Ishikawa (cell line): ENCODE measurements around the gene IMPG1.
A peak's percentile ranks its signal among the peaks of the same experiment; 100 is the strongest.

Experiments
- CEBPB ChIP-seq: IDR thresholded peaks from 2 replicates; pipeline ENCODE4 v1.6.1; 2012
- CREB1 ChIP-seq: IDR thresholded peaks from 2 replicates; pipeline ENCODE4 v1.6.1; 2012; ENCODE audit warnings: low read depth
- EGR1 ChIP-seq: IDR thresholded peaks from 2 replicates; pipeline ENCODE4 v1.6.1; 2012
- EP300 ChIP-seq: IDR thresholded peaks from 2 replicates; pipeline ENCODE4 v1.6.1; 2012; ENCODE audit warnings: borderline replicate concordance
- FOXM1 ChIP-seq: IDR thresholded peaks from 2 replicates; pipeline ENCODE4 v1.6.1; 2012; ENCODE audit warnings: low read depth, borderline replicate concordance
- NFIC ChIP-seq: IDR thresholded peaks from 2 replicates; pipeline ENCODE4 v1.6.1; 2012
- RAD21 ChIP-seq: IDR thresholded peaks from 2 replicates; pipeline ENCODE4 v1.6.1; 2012; ENCODE audit warnings: low read depth
- TAF1 ChIP-seq: IDR thresholded peaks from 2 replicates; pipeline ENCODE4 v1.6.1; 2012; ENCODE audit warnings: low read depth, mild to moderate bottlenecking
- TCF12 ChIP-seq: IDR thresholded peaks from 2 replicates; pipeline ENCODE4 v1.6.1; 2012; ENCODE audit warnings: low read depth
- TEAD4 ChIP-seq: IDR thresholded peaks from 2 replicates; pipeline ENCODE4 v1.6.1; 2012
- YY1 ChIP-seq: IDR thresholded peaks from 2 replicates; pipeline ENCODE4 v1.6.1; 2012; ENCODE audit warnings: low read depth
- ZBTB7A ChIP-seq: IDR thresholded peaks from 2 replicates; pipeline ENCODE4 v1.6.1; 2012; ENCODE audit warnings: low read depth
- TF ChIP-seq, protein P1 (sequence below): IDR thresholded peaks from 2 replicates; pipeline ENCODE4 v1.6.1; 2012; ENCODE audit warnings: low read depth, mild to moderate bottlenecking
- TF ChIP-seq, protein P2 (sequence below): IDR thresholded peaks from 2 replicates; pipeline ENCODE4 v1.6.1; 2012
- TF ChIP-seq, protein P3 (sequence below): IDR thresholded peaks from 2 replicates; pipeline ENCODE4 v1.6.1; 2012

The IMPG1 gene

DNA sequence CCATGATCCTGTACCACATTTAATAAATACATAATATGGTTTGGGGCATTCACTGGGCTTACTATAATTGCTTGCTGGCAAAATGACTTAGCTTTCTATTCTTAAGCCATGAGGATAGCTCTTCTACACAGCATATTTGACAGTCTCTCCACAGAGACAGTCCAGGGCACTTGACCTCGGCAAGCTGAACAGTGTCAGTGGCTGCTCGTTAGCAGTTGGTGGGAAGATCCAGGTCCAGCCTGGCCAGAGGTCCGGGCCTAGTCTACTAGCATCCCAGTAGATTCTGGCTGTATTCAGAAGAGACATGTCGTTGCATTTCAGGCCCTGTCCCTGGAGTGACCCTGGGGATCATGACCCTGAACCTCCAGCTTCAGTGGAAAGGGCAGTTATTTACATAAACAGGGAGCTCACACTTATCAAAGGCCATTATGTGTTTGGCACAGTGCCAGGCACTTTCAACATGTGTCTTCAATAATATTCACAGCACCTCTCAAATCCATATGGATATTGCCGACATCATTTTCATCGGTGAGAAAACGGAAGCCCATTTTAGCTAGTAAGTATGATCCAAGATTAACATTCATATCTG, 139.0 kb downstream of the IMPG1 start:
- TF ChIP-seq NFIC: 0 out of 2 replicates have a peak, but pooled peaks have one; percentile 16
- TF ChIP-seq, protein P1, sequence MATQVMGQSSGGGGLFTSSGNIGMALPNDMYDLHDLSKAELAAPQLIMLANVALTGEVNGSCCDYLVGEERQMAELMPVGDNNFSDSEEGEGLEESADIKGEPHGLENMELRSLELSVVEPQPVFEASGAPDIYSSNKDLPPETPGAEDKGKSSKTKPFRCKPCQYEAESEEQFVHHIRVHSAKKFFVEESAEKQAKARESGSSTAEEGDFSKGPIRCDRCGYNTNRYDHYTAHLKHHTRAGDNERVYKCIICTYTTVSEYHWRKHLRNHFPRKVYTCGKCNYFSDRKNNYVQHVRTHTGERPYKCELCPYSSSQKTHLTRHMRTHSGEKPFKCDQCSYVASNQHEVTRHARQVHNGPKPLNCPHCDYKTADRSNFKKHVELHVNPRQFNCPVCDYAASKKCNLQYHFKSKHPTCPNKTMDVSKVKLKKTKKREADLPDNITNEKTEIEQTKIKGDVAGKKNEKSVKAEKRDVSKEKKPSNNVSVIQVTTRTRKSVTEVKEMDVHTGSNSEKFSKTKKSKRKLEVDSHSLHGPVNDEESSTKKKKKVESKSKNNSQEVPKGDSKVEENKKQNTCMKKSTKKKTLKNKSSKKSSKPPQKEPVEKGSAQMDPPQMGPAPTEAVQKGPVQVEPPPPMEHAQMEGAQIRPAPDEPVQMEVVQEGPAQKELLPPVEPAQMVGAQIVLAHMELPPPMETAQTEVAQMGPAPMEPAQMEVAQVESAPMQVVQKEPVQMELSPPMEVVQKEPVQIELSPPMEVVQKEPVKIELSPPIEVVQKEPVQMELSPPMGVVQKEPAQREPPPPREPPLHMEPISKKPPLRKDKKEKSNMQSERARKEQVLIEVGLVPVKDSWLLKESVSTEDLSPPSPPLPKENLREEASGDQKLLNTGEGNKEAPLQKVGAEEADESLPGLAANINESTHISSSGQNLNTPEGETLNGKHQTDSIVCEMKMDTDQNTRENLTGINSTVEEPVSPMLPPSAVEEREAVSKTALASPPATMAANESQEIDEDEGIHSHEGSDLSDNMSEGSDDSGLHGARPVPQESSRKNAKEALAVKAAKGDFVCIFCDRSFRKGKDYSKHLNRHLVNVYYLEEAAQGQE: no peak

DNA sequence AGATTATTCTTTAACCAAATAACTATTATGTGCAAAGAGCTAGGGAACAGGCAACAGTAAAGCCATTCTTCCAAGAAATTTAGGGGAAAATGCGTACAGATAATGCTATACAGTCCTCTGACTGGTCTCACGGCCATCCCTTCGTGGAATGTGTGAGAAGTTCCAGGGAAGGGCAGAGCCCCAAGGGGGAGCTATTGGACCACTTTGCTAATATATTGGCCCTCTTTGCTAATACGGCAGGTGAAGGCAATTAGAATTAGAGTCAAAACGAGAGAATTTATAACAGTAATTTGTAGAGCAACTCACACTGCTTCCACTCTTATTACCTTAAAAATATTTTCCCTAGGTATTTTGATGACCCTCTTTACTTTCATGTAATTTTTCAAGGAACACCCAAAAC, 140.4 kb downstream of the IMPG1 start:
- peak; percentile 61 for TF ChIP-seq RAD21
- no peak for TF ChIP-seq NFIC
- TF ChIP-seq TCF12: no peak

DNA sequence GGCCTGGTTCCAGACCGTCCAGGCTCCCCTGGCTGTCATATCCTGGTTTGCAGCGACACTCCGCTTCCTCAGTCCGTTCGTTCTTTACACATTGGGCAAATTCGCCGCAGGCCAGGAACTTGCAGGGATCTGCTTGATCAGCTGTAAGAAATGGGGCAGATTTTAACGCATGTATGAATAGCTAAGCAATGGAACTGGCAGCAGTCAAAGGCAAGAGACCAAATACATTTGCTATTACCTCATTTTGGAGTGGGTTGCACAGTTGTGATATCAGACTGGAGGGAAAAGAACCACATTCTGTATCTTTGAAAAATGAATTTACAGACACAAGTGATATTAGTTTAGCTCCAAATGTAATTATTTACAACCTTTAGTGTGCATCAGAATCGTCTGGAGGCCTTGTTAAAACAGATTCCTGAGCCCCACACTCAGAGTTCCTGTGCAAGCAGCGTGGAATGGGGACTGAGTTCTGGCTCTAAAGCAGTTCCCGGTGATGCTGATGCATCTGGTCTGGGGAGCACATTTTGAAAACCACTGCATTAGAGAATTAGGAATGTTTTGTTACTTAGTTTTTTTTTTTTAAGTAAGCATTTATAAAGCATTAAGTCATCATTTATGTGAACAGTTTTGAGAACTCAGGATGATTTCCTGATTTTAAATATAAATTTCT, 141.3 kb downstream of the IMPG1 start:
- TF ChIP-seq, protein P2, sequence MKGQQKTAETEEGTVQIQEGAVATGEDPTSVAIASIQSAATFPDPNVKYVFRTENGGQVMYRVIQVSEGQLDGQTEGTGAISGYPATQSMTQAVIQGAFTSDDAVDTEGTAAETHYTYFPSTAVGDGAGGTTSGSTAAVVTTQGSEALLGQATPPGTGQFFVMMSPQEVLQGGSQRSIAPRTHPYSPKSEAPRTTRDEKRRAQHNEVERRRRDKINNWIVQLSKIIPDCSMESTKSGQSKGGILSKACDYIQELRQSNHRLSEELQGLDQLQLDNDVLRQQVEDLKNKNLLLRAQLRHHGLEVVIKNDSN: no peak
- no peak for TF ChIP-seq CEBPB
- no peak for TF ChIP-seq ZBTB7A
- TF ChIP-seq, protein P1: no peak
- no peak for TF ChIP-seq EGR1
- no peak for TF ChIP-seq NFIC
- TF ChIP-seq TCF12: no peak
- no peak for TF ChIP-seq YY1
- no peak for TF ChIP-seq RAD21
- TF ChIP-seq FOXM1: no peak
- TF ChIP-seq TEAD4: no peak
- TF ChIP-seq, protein P3, sequence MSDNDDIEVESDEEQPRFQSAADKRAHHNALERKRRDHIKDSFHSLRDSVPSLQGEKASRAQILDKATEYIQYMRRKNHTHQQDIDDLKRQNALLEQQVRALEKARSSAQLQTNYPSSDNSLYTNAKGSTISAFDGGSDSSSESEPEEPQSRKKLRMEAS: no peak
- no peak for TF ChIP-seq EP300
- TF ChIP-seq TAF1: no peak

DNA sequence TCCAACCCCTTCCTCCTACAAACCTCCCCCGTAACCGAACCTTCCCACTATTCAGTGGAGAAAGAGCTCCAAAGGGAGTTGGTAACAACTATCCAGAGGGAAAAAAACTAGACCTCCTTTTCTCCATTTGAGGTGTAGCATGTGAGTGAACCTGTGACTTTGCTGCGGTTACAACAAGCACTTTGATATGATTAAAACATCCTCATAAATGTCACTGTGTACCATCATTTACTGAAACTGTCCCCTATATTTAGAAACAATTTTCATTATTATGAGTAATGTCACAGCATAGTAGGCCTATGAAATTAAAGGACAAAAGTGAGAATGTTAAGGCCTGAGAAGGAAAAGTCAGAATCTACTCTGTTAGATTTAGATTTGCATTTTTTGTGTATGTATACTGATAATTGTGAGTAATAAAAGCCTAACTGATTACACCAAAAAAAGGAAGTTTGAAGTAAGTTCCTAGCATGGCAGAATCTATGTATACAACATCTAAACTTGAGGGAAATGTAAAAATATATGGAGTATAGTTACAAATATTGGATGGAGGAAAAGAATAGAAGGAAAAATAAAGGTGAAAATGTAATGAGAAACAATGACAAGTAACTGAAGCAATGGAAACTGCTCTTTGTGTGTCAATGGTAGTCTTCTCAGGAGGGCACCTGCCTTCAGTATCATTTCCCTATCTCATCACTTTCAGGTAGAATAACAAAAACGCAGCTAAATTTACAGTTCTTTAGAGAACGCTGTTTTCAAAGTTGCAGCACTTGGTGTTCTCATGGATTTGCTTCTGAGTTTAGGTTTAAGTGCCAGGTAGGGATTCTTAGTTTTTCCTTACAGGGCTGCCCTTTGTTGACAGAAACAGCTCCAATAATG, 145.9 kb downstream of the IMPG1 start:
- no peak for TF ChIP-seq TEAD4
- TF ChIP-seq, protein P2: no peak
- TF ChIP-seq CEBPB: no peak
- TF ChIP-seq, protein P1: no peak
- TF ChIP-seq RAD21: no peak
- no peak for TF ChIP-seq EGR1
- no peak for TF ChIP-seq FOXM1
- TF ChIP-seq, protein P3: no peak
- no peak for TF ChIP-seq NFIC
- TF ChIP-seq CREB1: no peak
- TF ChIP-seq EP300: no peak
- TF ChIP-seq TAF1: no peak
- no peak for TF ChIP-seq YY1
